OCI-M2 (cell line): ENCODE results near the gene ZNF324B.
A peak's percentile ranks its signal among the peaks of the same experiment; 100 is the strongest.
"Not testable (repeated sequence)": the region's sequence is repeated elsewhere in the genome, so short reads cannot be mapped to it uniquely, and the experiment has no call there.

Experiments used
- DNase-seq: peaks from one replicate; lab custom pipeline; 2025; ENCODE audit not compliant: unreplicated experiment; lab: John Stamatoyannopoulos, UW

The ZNF324B gene

GRCh38 chr19:58451358-58452101, at the start of gene ZNF324B:
Gene ZNF324B, plus strand, starts transcription at chr19:58451622. Its CDS starts 2,080 bp downstream, at chr19:58453702.
- DNase-seq, result peak; percentile 82

- DNase-seq, result no peak
These were observed 49.5 kb upstream of the ZNF324B start for GRCh38 chr19:58401840-58402421.

- DNase-seq, result not testable (repeated sequence)
These were observed 47.4 kb upstream of the ZNF324B start for GRCh38 chr19:58403920-58404478.

- no peak for DNase-seq
These were observed 44.4 kb upstream of the ZNF324B start for GRCh38 chr19:58406818-58407657.

- no peak for DNase-seq
These were observed 43.7 kb upstream of the ZNF324B start for GRCh38 chr19:58407658-58408151.

GRCh38 chr19:58408152-58409009, 43.0 kb upstream of the ZNF324B start, which contains the start of gene ZNF584:
Gene ZNF584, plus strand, starts transcription at chr19:58408649. Its CDS starts 499 bp downstream, at chr19:58409148.
- DNase-seq, result peak; percentile 84

- DNase-seq, result no peak
These were observed 42.2 kb upstream of the ZNF324B start for GRCh38 chr19:58409010-58409790.

- no peak for DNase-seq
These were observed 34.8 kb upstream of the ZNF324B start for GRCh38 chr19:58416604-58417003.

GRCh38 chr19:58417071-58417470, 34.4 kb upstream of the ZNF324B start:
- DNase-seq, result no peak

GRCh38 chr19:58428617-58429016, 22.8 kb upstream of the ZNF324B start:
- no peak for DNase-seq

GRCh38 chr19:58429745-58430144, 21.7 kb upstream of the ZNF324B start:
- no peak for DNase-seq

GRCh38 chr19:58434217-58434616, 17.2 kb upstream of the ZNF324B start:
- no peak for DNase-seq

GRCh38 chr19:58439576-58440554, 11.6 kb upstream of the ZNF324B start, which contains the start of gene ZNF132:
Gene ZNF132, minus strand, starts transcription at chr19:58440153. Its CDS starts 332 bp downstream, at chr19:58439821.
- peak; percentile 48 for DNase-seq

- no peak for DNase-seq
These were observed 10.9 kb upstream of the ZNF324B start for GRCh38 chr19:58440556-58440955.

- not testable (repeated sequence) for DNase-seq
These were observed 8.4 kb upstream of the ZNF324B start for GRCh38 chr19:58442986-58443385.

- DNase-seq, result not testable (repeated sequence)
These were observed 2.6 kb upstream of the ZNF324B start for GRCh38 chr19:58448860-58449259.

- not testable (repeated sequence) for DNase-seq
These were observed 1.4 kb upstream of the ZNF324B start for GRCh38 chr19:58449980-58450379.

- DNase-seq, result no peak
These were observed 515 bp upstream of the ZNF324B start for GRCh38 chr19:58450856-58451357.
